Measurements from ENCODE around the gene RBPJ.

Gene RBPJ

GRCh38 chr4:26372076-26372475, 51.3 kb downstream of the RBPJ start:
- TF ChIP-seq CTCF (conservative IDR thresholded peaks at IDR 0.05; ENCODE audit: low read length) = no peak
- H3K4me3 ChIP-seq (ENCODE audit: low read length) = no peak overlapping the region
- no peak for DNase-seq (ENCODE audit: low read depth)

GRCh38 chr4:26372525-26373172, 51.8 kb downstream of the RBPJ start:
- peak; percentile 54 for DNase-seq (ENCODE audit: low read depth)
- no peak overlapping the region for H3K4me3 ChIP-seq (ENCODE audit: low read length)

GRCh38 chr4:26375551-26375950, 54.7 kb downstream of the RBPJ start:
- no peak for DNase-seq (ENCODE audit: low read depth)
- TF ChIP-seq CTCF (conservative IDR thresholded peaks at IDR 0.05; ENCODE audit: low read length) = no peak
- no peak overlapping the region for H3K4me3 ChIP-seq (ENCODE audit: low read length)

More at GRCh38 chr4:26372525-26373172, 51.8 kb downstream of the RBPJ start:
- TF ChIP-seq CTCF (conservative IDR thresholded peaks at IDR 0.05; ENCODE audit: low read length) = no peak

GRCh38 chr4:26377328-26378311, 56.8 kb downstream of the RBPJ start:
- TF ChIP-seq CTCF (conservative IDR thresholded peaks at IDR 0.05; ENCODE audit: low read length) = no peak
- H3K4me3 ChIP-seq (ENCODE audit: low read length) = no peak overlapping the region
- DNase-seq (ENCODE audit: low read depth) = no peak

GRCh38 chr4:26379837-26380236, 59.0 kb downstream of the RBPJ start:
- no peak for TF ChIP-seq CTCF (conservative IDR thresholded peaks at IDR 0.05; ENCODE audit: low read length)
- DNase-seq (ENCODE audit: low read depth) = no peak
- no peak overlapping the region for H3K4me3 ChIP-seq (ENCODE audit: low read length)

GRCh38 chr4:26380740-26381139, 59.9 kb downstream of the RBPJ start:
- H3K4me3 ChIP-seq (ENCODE audit: low read length) = no peak overlapping the region
- no peak for TF ChIP-seq CTCF (conservative IDR thresholded peaks at IDR 0.05; ENCODE audit: low read length)
- no peak for DNase-seq (ENCODE audit: low read depth)
